ENCODE measurements around the gene RAB11FIP3. TPM values are rescaled to one million over a fixed set of nuclear protein-coding genes. Genes with fewer than 3 reads are reported as not detected.

Gene RAB11FIP3
- total and polyA plus RNA-seq, 9 of the 15 experiments (the other 6 are each of a cell fraction or from before 2014, with no cell fraction given), result 0.46 to 13.1 (median 4.3) TPM

- TF ChIP-seq E2F6 (IDR thresholded peaks at IDR 0.05; ENCODE audit: borderline replicate concordance in 1 of 2, extremely low read depth in 1 of 2, insufficient read depth in 1 of 2, insufficient read length in 1 of 2, low read depth in 1 of 2, low read length in 1 of 2, poor library complexity in 1 of 2, severe bottlenecking in 1 of 2) (no peak), ZFP91 (CRISPR knock-in tag; IDR thresholded peaks at IDR 0.05) (no peak), POLR3G (IDR thresholded peaks at IDR 0.05; ENCODE audit: extremely low read depth, insufficient read length, insufficient replicate concordance) (no peak), WHSC1 (IDR thresholded peaks at IDR 0.05; ENCODE audit: low read length) (no peak), U2AF1 (optimal IDR thresholded peaks at IDR 0.05; ENCODE audit: low read depth, low read length) (no peak), ZNF740 (CRISPR knock-in tag; IDR thresholded peaks at IDR 0.05) (no peak), ZNF740 (tag; IDR thresholded peaks at IDR 0.05) (no peak), UBTF (IDR thresholded peaks at IDR 0.05; ENCODE audit: borderline replicate concordance in 1 of 2, low read depth in 2 of 2, low read length in 2 of 2) (no peak), GATAD2B (IDR thresholded peaks at IDR 0.05; ENCODE audit: borderline replicate concordance) (0 out of 2 replicates have a peak, but pooled peaks have one; percentile 39), OTX1 (CRISPR knock-in tag; IDR thresholded peaks at IDR 0.05) (no peak), FOSL1 (tag; conservative IDR thresholded peaks at IDR 0.05) (0 out of 2 replicates have a peak, but pooled peaks have one; percentile 22), DMBX1 (CRISPR knock-in tag; IDR thresholded peaks at IDR 0.05; ENCODE audit: borderline replicate concordance) (no peak), ZNF217 (CRISPR knock-in tag; IDR thresholded peaks at IDR 0.05) (no peak), GTF2B (IDR thresholded peaks at IDR 0.05; ENCODE audit: extremely low read depth, insufficient read length) (no peak), XRCC5 (IDR thresholded peaks at IDR 0.05; ENCODE audit: low read depth, low read length) (no peak), RBM17 (IDR thresholded peaks at IDR 0.05; ENCODE audit: borderline replicate concordance, low read depth, low read length) (no peak)
Measured at GRCh38 chr16:456891-457483, 31.5 kb downstream of the RAB11FIP3 start (continued).

All from K562 (cell line).